Measurements from ENCODE around the gene EZH2.
A peak's percentile ranks its signal among the peaks of the same experiment; 100 is the strongest.

EZH2 gene

DNA sequence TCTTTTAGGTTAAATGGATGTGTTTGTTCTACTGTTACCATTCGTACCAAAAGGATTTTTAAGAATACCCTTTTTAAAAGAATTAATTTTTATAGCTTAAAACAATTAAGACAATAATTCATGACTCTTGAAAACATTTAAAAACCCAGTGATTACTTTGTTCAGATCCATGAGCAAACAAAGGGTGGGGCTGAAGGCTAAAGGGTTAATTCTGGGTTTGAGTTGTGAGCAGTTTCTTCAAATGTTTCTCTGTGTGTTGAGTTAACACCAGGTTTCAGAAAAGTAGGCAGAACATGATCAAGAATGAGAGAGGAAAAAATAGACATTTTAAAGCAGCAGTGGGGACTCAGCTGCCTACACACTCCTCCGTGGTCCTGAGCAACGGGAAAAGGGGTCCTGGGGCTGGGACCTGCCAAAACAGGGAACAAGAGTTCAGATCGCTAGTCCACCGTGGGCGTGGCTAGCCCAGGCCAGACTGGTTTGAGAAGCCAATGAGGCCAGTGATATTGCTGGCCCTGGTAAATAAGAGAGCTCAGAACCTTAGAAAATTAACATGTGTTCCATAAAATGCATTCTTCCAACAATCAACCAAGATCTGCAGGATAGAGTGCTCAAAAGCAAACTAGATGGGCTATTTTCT, 14.9 kb upstream of the EZH2 start:
- no peak for DNase-seq (ENCODE audit: low read depth)

- DNase-seq (ENCODE audit: low read depth), result no peak
Observed at GRCh38 chr7:148894591-148894990, 10.5 kb upstream of the EZH2 start.

- DNase-seq (ENCODE audit: low read depth), result no peak
Observed at GRCh38 chr7:148893071-148893470, 9.0 kb upstream of the EZH2 start.

DNA sequence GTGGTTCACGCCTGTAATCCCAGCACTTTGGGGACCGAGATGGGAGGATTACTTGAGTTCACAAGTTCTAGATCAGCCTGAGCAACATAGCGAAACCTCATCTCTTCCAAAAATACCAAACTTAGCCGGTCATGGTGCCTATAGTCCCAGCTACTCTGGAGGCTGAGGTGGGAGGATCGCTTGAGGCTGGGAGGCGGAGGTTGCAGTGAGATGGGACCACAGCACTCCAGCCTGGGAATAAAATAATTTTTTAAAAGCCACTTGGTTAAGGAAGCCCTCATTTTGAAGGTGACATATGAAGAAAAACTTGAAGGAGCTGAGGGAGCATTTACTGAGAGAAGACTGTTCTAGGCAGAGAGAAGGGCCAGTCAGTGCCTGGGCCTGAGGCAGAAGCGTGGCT, 4.2 kb upstream of the EZH2 start:
- DNase-seq (ENCODE audit: low read depth), result no peak

DNA sequence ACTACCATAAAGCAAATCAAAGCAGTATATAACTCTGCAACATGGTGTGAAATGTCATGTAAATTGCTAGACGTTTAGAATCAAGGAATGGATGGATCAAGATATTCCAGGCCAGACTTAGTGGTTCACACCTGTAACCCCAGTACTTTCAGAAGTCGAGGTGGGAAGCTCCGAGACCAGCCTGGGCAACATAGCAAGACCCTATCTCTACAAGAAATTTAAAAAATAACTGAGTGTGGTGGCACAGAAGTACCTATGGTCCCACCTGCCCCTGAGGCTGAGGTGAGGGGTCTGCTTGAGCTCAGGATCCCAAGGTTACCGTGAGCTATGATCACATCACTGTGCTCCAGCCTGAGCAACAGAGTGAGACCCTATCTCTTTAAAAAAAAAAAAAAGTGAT, 2.8 kb upstream of the EZH2 start:
- DNase-seq (ENCODE audit: low read depth), result no peak

DNA sequence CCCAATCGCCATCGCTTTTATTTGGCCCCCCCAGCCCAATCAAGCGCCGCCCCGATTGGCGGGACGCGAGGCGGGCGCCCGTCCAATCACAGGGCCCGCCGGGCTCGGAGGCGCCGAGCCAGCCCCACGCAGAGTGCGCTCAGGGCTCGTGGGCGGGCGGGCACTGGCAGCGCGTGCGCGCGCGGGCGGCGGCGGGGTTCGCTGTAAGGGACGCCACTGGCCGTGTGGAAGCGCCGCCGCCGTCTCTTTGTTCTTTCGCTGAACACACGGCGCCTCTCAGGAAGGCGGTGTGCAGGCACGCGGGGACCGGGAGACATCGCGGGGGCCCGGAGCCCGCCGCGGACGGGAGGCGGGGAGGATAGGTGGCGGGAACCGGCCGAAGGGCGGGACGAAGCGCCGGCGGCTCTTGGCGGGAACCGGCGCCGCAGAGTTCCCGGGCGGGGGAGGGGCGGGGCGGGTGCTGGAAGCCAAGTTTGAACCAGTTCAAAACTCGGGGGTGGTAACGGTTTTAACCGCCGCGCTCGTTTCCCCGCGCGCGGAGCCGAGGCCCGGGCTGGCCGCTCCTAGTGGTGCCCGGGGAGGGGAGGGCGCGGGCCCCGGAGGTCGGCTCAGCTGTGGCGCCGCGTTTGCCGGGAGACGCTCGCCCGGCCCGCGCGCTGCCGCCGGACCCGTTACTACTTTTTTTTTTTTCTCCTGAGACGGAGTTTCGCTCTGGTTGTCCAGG, 370 bp upstream of the EZH2 start:
- DNase-seq (ENCODE audit: low read depth), result peak; percentile 86

DNA sequence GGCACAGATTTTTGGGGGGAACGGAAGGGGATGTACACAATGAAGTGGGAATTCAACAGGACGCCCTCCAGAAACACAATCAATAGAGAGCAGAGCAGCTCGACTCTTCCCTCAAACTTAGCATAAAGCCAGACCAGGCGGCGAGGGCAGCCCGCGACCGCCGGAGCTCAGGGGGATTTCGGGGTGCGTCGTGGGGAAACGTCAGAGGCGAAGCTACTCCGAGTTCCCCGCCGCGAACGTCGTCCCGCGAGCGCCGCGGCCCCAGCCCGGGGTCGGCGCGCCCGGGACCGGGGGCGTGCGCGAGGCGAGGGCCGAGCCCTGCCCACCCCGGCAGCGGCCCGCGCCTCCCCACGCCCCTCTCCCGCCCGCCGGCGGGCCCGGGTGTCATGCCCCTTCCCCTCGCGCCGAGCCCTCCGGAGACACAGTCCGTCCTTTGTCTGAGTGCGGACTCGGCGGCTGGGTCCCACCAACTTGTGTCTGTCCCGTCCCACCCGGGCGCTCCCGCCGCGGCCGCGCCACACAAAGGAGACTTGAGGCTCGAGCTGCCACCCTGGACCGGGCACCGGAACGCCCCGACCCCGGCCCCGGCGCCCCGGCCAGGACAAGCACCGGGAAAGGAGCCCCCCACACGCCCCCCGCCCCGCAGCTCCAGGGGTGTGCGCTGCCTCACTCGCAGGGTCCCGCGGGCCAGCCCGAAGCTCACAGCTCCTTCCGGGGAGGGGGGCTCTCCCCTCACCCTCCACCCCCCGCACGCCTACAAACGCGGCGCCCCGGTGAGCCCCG, 634 bp downstream of the EZH2 start:
- DNase-seq (ENCODE audit: low read depth), result peak; percentile 39

- DNase-seq (ENCODE audit: low read depth), result no peak
Observed at GRCh38 chr7:148882841-148883265, 1.2 kb downstream of the EZH2 start.

GRCh38 chr7:148882192-148882591, 1.9 kb downstream of the EZH2 start:
- DNase-seq (ENCODE audit: low read depth), result no peak

DNA sequence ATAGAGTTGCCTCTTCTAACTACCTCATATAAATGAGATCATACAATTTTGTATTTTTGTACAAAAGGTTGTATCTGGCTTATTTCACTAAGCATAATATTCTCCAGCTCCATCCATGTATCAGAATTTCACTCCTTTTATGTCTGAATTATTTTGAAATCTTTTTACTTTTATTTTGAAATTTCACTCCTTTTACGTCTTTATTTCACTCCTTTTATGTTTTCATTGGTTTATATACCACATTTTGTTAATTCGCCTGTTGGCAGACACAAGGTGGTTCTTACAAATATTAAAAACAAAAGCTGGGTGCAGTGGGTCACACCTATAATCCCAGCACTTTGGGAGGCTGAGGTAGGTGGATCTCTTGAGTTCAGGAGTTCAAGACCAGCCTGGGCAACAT, 5.8 kb downstream of the EZH2 start:
- DNase-seq (ENCODE audit: low read depth), result no peak

- no peak for DNase-seq (ENCODE audit: low read depth)
Observed at GRCh38 chr7:148877517-148877916, 6.6 kb downstream of the EZH2 start.

- DNase-seq (ENCODE audit: low read depth), result no peak
Observed at GRCh38 chr7:148872188-148872587, 11.9 kb downstream of the EZH2 start.

- no peak for DNase-seq (ENCODE audit: low read depth)
Observed at GRCh38 chr7:148871551-148871950, 12.5 kb downstream of the EZH2 start.

DNA sequence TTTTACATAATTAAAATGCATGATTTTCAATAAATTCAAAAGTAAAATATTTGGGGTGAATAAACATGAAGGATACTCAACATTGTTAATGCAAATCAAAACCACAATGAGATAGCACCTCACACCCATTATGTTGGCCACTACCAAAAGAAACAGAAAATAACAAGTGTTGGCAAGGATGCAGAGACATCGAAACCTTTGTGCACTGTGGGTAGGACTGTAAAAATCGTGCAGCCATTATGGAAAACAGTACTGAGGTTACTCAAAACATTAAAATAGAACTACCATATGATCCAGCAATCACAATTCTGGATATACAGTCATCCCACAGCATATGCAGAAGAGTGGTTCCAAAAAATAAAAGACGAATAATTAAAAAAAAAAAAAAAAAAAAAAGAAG, 13.1 kb downstream of the EZH2 start:
- no peak for DNase-seq (ENCODE audit: low read depth)

DNA sequence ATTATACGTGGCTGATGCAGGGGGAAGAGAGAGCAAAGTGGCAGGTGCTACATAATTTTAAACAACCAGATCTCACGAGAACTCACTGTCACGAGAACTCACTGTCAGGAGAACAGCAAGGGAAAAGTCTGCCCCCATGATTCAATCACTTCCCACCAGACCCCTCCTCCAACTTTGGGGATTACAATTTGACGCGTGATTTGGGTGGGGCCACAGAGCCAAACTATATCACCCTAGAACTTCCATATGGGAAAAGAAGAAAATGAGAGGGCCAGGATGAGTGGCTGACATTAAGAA, 15.8 kb downstream of the EZH2 start:
- no peak for DNase-seq (ENCODE audit: low read depth)

DNA sequence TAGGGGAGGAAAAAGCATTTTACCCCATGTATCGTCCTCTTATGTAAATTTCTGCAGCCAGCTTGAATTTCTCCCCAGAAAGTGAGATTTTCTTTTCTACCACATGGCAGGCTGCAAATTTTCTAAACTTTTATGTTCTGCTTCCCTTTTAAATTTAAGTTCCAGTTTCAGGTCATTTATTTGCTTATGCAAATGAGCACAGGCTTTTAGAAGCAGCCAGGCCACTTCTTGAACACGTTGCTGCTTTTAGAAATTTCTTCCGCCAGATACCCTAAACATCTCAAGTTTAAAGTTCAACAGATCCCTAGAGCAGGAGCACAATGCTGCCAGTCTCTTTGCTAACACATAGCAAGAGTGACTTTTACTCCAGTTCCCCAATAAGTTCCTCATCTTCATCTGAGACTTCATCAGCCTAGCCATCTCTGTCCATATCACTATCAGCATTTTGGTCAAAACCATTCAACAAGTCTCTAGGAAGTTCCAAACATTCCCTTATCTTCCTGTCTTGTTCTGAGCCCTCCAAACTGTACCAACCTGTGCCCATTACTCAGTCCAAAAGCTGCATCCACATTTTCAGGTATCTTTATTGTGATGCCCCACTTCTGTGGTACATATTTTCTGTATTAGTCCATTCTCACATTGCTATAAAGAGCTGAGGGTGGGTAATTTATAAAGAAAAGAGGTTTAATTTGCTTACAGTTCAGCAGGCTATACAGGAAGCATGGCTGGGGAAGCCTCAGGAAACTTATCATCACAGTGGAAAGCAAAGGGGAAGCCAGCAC, 16.3 kb downstream of the EZH2 start:
- no peak for DNase-seq (ENCODE audit: low read depth)

- no peak for DNase-seq (ENCODE audit: low read depth)
Observed at GRCh38 chr7:148866362-148866761, 17.7 kb downstream of the EZH2 start.

- DNase-seq (ENCODE audit: low read depth), result no peak
Observed at GRCh38 chr7:148865283-148865682, 18.8 kb downstream of the EZH2 start.

DNA sequence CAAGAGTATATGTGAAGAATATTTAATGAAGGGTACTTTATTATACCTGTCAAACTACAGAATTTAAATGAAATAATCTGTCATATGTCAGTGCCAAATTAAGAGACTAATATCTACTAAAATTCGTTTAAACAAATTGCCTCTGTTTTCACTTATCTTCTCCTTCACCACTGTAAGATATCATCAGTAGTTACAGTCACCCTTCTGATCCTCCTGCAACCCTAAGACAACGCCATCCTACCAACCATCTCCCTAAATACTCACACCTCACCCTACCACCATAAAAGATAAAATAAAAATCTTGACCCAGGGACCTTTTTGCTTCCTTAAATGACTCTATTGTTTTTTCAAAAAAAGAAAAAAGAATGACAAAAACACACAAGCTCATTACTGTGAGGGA, 20.8 kb downstream of the EZH2 start:
- DNase-seq (ENCODE audit: low read depth), result no peak

- DNase-seq (ENCODE audit: low read depth), result no peak
Observed at GRCh38 chr7:148862481-148862880, 21.6 kb downstream of the EZH2 start.

DNA sequence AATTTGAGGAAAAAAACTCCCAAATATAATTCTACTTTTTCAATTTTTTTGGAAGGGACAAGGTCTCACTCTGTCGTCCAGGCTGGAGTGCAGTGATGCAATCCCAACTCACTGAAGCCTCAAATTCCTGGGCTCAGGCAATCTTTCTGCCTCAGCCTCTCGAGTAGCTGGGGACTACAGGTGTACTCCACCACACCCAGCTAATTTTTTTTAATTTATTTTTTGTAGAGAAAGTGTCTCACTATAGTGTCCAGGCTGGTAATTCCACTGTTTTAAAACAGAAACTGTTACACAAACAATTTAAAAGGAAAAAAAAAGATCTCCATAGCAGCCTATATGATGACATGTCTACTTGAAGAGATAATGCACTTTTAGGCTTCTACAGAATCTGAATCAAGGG, 25.6 kb downstream of the EZH2 start:
- DNase-seq (ENCODE audit: low read depth), result no peak

DNA sequence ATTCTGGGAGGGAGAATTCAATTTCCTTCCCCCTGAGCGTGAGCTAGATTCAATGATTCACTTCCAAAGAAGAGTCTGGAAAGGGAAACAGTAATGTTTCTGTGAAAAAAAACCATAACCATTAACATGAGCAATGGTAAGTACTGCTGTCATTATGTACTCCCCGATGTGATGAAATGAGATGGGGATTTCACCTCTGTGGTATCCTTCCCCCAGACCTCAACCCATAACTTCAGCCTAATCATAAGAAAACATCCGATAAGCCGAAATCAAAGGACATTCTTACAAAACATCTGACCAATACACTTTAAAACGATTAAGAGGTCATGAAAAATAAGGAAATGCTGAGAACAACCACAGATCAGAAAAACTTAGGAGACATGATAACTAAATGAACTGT, 27.2 kb downstream of the EZH2 start:
- DNase-seq (ENCODE audit: low read depth), result no peak

- no peak for DNase-seq (ENCODE audit: low read depth)
Observed at GRCh38 chr7:148856578-148856881, 27.6 kb downstream of the EZH2 start.
